Measurements from ENCODE around the gene NFKBIA.

- TF ChIP-seq, protein P1, sequence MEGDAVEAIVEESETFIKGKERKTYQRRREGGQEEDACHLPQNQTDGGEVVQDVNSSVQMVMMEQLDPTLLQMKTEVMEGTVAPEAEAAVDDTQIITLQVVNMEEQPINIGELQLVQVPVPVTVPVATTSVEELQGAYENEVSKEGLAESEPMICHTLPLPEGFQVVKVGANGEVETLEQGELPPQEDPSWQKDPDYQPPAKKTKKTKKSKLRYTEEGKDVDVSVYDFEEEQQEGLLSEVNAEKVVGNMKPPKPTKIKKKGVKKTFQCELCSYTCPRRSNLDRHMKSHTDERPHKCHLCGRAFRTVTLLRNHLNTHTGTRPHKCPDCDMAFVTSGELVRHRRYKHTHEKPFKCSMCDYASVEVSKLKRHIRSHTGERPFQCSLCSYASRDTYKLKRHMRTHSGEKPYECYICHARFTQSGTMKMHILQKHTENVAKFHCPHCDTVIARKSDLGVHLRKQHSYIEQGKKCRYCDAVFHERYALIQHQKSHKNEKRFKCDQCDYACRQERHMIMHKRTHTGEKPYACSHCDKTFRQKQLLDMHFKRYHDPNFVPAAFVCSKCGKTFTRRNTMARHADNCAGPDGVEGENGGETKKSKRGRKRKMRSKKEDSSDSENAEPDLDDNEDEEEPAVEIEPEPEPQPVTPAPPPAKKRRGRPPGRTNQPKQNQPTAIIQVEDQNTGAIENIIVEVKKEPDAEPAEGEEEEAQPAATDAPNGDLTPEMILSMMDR (IDR thresholded peaks at IDR 0.05) = no peak
- no peak for TF ChIP-seq POLR2AphosphoS5 (IDR thresholded peaks at IDR 0.05; ENCODE audit: low read depth, low read length)
- TF ChIP-seq, protein P2, sequence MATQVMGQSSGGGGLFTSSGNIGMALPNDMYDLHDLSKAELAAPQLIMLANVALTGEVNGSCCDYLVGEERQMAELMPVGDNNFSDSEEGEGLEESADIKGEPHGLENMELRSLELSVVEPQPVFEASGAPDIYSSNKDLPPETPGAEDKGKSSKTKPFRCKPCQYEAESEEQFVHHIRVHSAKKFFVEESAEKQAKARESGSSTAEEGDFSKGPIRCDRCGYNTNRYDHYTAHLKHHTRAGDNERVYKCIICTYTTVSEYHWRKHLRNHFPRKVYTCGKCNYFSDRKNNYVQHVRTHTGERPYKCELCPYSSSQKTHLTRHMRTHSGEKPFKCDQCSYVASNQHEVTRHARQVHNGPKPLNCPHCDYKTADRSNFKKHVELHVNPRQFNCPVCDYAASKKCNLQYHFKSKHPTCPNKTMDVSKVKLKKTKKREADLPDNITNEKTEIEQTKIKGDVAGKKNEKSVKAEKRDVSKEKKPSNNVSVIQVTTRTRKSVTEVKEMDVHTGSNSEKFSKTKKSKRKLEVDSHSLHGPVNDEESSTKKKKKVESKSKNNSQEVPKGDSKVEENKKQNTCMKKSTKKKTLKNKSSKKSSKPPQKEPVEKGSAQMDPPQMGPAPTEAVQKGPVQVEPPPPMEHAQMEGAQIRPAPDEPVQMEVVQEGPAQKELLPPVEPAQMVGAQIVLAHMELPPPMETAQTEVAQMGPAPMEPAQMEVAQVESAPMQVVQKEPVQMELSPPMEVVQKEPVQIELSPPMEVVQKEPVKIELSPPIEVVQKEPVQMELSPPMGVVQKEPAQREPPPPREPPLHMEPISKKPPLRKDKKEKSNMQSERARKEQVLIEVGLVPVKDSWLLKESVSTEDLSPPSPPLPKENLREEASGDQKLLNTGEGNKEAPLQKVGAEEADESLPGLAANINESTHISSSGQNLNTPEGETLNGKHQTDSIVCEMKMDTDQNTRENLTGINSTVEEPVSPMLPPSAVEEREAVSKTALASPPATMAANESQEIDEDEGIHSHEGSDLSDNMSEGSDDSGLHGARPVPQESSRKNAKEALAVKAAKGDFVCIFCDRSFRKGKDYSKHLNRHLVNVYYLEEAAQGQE (IDR thresholded peaks at IDR 0.05; ENCODE audit: insufficient read depth in 1 of 2, low read depth in 2 of 2, low read length in 1 of 2) = no peak
These were observed 51.0 kb downstream of the NFKBIA start for GRCh38 chr14:35353409-35354172.

Data from Panc1 (cell line).